Measurements from ENCODE around the gene NETO1. TPM values are rescaled to one million over a fixed set of nuclear protein-coding genes. Genes with fewer than 3 reads are reported as not detected.

NETO1 gene
- total RNA-seq, 4 donors from 2014 or later, result 0.39 to 2.8 (median 0.54) TPM; not detected in 1

DNA sequence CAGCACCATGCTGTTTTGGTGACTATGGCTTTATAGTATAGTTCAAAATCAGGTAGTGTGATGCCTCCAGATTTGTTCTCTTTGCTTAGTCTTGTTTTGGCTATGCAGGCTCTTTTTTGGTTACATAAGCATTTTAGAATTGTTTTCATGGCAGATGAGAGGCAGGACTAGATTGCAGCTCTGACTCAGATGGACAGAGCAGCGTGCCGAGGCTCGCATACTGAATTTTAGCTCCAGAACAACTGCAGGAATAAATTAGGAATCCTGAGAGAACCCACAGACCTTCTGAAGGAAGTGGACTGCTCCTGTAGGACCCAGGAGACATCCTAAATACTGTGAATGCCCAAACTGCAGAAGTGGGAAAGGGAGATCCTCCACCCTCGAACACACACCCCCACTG lies 141.6 kb downstream of the NETO1 start:
- Histone ChIP-seq H3K9me3 (no peaks in the 10 kb centered on the region), H3K4me1 (no peaks in the 10 kb centered on the region), H3K4me3 (replicated peaks in 1 of 3) (no peak overlapping the region), H3K27ac (no peak overlapping the region), H3K27me3 (no peaks in the 10 kb centered on the region), H3K36me3 (no peaks in the 10 kb centered on the region)
- TF ChIP-seq, protein P1, sequence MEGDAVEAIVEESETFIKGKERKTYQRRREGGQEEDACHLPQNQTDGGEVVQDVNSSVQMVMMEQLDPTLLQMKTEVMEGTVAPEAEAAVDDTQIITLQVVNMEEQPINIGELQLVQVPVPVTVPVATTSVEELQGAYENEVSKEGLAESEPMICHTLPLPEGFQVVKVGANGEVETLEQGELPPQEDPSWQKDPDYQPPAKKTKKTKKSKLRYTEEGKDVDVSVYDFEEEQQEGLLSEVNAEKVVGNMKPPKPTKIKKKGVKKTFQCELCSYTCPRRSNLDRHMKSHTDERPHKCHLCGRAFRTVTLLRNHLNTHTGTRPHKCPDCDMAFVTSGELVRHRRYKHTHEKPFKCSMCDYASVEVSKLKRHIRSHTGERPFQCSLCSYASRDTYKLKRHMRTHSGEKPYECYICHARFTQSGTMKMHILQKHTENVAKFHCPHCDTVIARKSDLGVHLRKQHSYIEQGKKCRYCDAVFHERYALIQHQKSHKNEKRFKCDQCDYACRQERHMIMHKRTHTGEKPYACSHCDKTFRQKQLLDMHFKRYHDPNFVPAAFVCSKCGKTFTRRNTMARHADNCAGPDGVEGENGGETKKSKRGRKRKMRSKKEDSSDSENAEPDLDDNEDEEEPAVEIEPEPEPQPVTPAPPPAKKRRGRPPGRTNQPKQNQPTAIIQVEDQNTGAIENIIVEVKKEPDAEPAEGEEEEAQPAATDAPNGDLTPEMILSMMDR (IDR thresholded peaks at IDR 0.05), result no peak
- TF ChIP-seq POLR2A (IDR thresholded peaks at IDR 0.05), result no peak
- WGBS, 2 donors, result 84 to 95% methylated on average over 4 of the region's 4 CpGs
- no peak for DNase-seq
- intact Hi-C loops (cut with DNase I), result no loop called here

DNA sequence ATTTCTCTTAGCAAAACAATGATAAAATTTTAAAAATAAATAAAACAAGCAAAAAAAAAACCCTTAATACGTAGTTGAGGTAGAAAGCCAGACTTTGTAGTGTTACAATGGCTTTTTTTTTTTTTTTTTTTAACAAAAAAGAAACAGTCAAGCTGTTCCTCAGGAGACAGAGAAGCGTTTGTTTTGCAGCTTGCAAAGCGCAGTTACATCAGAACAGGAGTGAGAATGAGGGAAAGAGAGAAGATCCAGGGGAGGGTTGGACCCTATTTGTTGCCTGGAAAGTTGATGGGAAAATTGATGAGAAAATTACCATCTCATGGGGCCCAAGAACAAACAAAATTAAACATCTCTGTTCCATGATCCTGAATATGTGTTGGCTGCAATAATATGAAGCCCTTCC lies 146.5 kb downstream of the NETO1 start:
- Histone ChIP-seq H3K9me3 (no peaks in the 10 kb centered on the region), H3K4me1 (no peaks in the 10 kb centered on the region), H3K4me3 (replicated peaks in 1 of 3) (no peak overlapping the region), H3K27ac (no peak overlapping the region), H3K27me3 (no peaks in the 10 kb centered on the region), H3K36me3 (no peaks in the 10 kb centered on the region)
- intact Hi-C loops (cut with DNase I), result no loop called here
- TF ChIP-seq, protein P1 (IDR thresholded peaks at IDR 0.05), result no peak
- no peak for TF ChIP-seq POLR2A (IDR thresholded peaks at IDR 0.05)
- no peak for DNase-seq
- WGBS, 2 donors, result 60 to 62% methylated on average over 3 of the region's 3 CpGs

DNA sequence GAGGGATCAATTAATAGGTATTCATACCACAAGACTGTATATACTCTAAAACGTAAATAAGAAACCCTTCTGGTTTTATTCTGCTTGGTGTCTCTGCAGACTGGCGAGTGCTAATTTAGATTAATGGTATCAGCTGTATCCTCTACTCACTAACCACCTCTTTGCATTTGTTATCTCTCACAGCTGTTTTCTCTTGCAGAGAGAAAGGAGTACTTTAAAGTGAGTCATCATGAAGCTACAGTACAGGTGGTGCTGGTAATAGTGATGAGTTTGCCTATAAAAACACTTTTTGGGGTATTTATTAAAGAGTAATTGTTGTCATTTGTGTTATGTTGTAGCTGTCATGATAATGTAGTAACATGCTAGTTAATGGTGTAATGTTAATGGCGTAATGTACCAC lies 147.7 kb downstream of the NETO1 start:
- Histone ChIP-seq H3K9me3 (no peaks in the 10 kb centered on the region), H3K4me3 (replicated peaks in 1 of 3) (no peak overlapping the region), H3K36me3 (no peaks in the 10 kb centered on the region), H3K27me3 (no peaks in the 10 kb centered on the region), H3K27ac (no peak overlapping the region), H3K4me1 (no peaks in the 10 kb centered on the region)
- 58 to 71% methylated on average over 3 of the region's 3 CpGs for WGBS, 2 donors
- no peak for TF ChIP-seq POLR2A (IDR thresholded peaks at IDR 0.05)
- TF ChIP-seq, protein P1 (IDR thresholded peaks at IDR 0.05), result no peak
- no peak for DNase-seq
- intact Hi-C loops (cut with DNase I), result no loop called here

DNA sequence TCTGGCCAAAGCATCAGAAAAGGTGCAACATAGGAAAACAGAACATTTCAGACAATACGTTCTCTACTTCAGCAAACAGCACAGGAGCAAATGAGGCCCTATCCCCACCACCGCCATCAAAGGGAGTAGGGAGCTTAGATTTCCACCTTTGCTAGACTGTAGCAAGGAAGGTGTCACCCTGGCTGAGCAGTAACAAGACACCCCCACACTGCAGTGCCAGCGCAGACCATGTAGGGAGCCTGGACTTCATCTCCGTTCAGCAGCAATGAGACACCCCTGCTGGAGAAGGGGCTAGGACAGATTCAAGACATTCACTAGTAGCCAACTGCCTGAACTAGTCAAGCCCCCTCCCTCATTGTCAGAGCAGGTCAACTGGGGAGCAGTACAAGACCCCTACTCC lies 163.6 kb downstream of the NETO1 start:
- Histone ChIP-seq H3K9me3 (no peaks in the 10 kb centered on the region), H3K4me3 (replicated peaks in 1 of 3) (no peak overlapping the region), H3K27me3 (no peaks in the 10 kb centered on the region), H3K27ac (no peak overlapping the region), H3K4me1 (no peaks in the 10 kb centered on the region), H3K36me3 (no peaks in the 10 kb centered on the region)
- TF ChIP-seq, protein P1 (IDR thresholded peaks at IDR 0.05), result no peak
- no peak for TF ChIP-seq POLR2A (IDR thresholded peaks at IDR 0.05)
- DNase-seq, result no peak
- WGBS, 2 donors, result 65 to 84% methylated on average over 2 to 4 of the region's 4 CpGs
- intact Hi-C loops (cut with DNase I), result no loop called here

DNA sequence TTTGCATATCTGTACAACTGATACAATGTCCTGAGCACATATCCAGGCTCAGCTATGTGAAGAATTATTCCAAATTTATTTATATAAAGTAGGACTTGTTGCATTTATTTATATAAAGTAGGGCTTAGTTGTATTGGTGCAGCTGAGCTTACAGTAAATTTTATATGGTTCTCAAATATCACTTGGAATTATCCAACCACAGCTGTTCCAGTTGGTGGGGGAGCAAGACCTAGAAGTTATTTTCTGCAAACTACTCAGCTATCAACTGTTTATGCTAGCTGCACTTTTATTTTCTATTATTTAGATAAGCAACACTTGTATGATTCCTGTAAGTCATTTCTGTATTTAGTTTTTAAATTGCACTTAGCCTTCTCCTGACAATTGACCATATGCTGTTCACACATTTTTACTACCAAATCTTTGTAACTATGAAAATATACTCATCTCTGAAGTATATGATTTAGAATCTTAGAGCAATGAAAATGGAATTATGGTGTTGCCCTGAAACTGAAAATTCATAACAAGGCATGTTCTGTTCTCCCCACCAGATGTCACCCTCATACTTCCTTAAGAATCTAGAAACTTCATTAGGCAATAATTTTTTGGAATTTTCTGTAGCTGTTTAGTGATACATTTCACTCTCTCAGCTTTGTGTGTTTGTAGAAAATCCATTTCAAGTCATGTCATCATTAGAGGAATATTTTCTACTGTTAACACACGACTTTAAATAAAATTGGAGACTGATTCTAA lies 166.7 kb downstream of the NETO1 start:
- no peak for DNase-seq
- no peaks in the 10 kb centered on the region for H3K9me3 ChIP-seq
- no peaks in the 10 kb centered on the region for H3K4me1 ChIP-seq
- no peak overlapping the region for H3K4me3 ChIP-seq (replicated peaks in 1 of 3)
- intact Hi-C loops (cut with DNase I), result no loop called here
- H3K36me3 ChIP-seq, result no peaks in the 10 kb centered on the region
- H3K27ac ChIP-seq, result no peak overlapping the region
- 4 to 13% methylated on average over 1 of the region's 1 CpG for WGBS, 2 donors
- H3K27me3 ChIP-seq, result no peaks in the 10 kb centered on the region
- no peak for TF ChIP-seq POLR2A (IDR thresholded peaks at IDR 0.05)
- TF ChIP-seq, protein P1 (IDR thresholded peaks at IDR 0.05), result peak in 2 of 6 experiments; percentile 12 to 25
